ENCODE measurements around the gene ITGBL1.

DNA sequence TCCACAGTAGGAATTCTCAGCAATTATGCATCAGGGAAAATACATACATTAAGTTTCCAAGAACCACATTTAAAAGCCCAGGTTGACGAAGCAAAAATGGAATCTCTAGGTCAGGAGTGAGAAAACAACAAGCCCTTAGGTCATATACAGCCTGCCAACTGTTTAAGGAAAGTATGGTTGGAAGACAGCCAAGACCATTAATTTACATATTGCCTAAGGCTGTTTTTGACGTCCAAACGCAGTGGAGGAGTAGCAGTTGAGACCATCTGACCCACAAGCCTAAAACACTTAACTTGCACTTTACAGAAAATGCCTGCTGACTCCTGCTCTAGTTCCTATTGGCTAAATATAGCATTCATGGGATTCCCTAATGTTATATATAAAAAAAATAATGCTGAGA lies 299.0 kb downstream of the ITGBL1 start:
- TF ChIP-seq POLR2A (IDR thresholded peaks at IDR 0.05; ENCODE audit: low read length) (no peak), GATA1 (IDR thresholded peaks at IDR 0.05; ENCODE audit: low read depth, low read length) (no peak)

Data from erythroblast (primary cell).